Measurements from ENCODE around the gene PCDHB15.
"Not testable (repeated sequence)": the region's sequence is repeated elsewhere in the genome, so short reads cannot be mapped to it uniquely, and the experiment has no call there.

Gene PCDHB15

GRCh38 chr5:141223112-141223783, 21.9 kb upstream of the PCDHB15 start, which contains the start of gene PCDHB14:
TSS of gene PCDHB14 (plus strand) at chr5:141223343. CDS start at chr5:141223506, 163 bp downstream.
- TF ChIP-seq NFRKB (IDR thresholded peaks at IDR 0.05) = no peak
- no peak for TF ChIP-seq SUZ12 (IDR thresholded peaks at IDR 0.05)
- no peak for TF ChIP-seq ARNT (IDR thresholded peaks at IDR 0.05)
- TF ChIP-seq FOXK2 (IDR thresholded peaks at IDR 0.05) = no peak
- TF ChIP-seq BHLHE40 (IDR thresholded peaks at IDR 0.05; ENCODE audit: borderline replicate concordance) = no peak
- TF ChIP-seq LEF1 (IDR thresholded peaks at IDR 0.05; ENCODE audit: borderline replicate concordance) = no peak
- TF ChIP-seq L3MBTL2 (conservative IDR thresholded peaks at IDR 0.05) = no peak
- no peak for TF ChIP-seq ZNF384 (IDR thresholded peaks at IDR 0.05)
- no peak for TF ChIP-seq TARDBP (IDR thresholded peaks at IDR 0.05)
- no peak for TF ChIP-seq CTBP1 (IDR thresholded peaks at IDR 0.05; ENCODE audit: borderline replicate concordance)
- no peak for TF ChIP-seq ELF4 (IDR thresholded peaks at IDR 0.05)
- ChIA-PET POLR2A (interaction anchor here (0.8 kb wide), 1 partner anchor 341 kb away, joined by 3 read pairs; no protein-coding TSS in a partner anchor), CTCF (interaction anchor here (0.6 to 2.6 kb wide), 18 partner anchors 11 to 440 kb away, joined by 3 to 23 read pairs (median 4); partner anchors contain the start of genes PCDHB10, PCDHB11, PCDHB15 and PCDHGA11)
- DNase-seq (ENCODE audit: extremely low spot score) = peak; percentile 46

DNA sequence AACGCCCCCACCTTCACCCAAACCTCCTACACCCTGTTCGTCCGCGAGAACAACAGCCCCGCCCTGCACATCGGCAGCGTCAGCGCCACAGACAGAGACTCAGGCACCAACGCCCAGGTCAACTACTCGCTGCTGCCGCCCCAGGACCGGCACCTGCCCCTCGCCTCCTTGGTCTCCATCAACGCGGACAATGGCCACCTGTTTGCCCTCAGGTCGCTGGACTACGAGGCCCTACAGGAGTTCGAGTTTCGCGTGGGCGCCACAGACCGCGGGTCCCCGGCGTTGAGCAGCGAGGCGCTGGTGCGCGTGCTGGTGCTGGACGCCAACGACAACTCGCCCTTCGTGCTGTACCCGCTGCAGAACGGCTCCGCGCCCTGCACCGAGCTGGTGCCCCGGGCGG, 20.4 kb upstream of the PCDHB15 start:
- POLR2A ChIA-PET; CTCF ChIA-PET; DNase-seq (ENCODE audit: extremely low spot score): not testable (repeated sequence)

GRCh38 chr5:141225421-141225820, 19.8 kb upstream of the PCDHB15 start:
- DNase-seq (ENCODE audit: extremely low spot score); POLR2A ChIA-PET; CTCF ChIA-PET: not testable (repeated sequence)

GRCh38 chr5:141234109-141234667, 11.0 kb upstream of the PCDHB15 start:
- ChIA-PET POLR2A (no interaction called here), CTCF (interaction anchor here (0.6 to 1.7 kb wide), 17 partner anchors 11 to 1397 kb away, joined by 3 to 8 read pairs (median 4); partner anchors contain the start of genes PCDHB10, PCDHB14, PCDHB15 and PCDHB16)
- no peak for DNase-seq (ENCODE audit: extremely low spot score)
- TF ChIP-seq FOXK2 (IDR thresholded peaks at IDR 0.05) = no peak
- no peak for TF ChIP-seq NFRKB (IDR thresholded peaks at IDR 0.05)
- TF ChIP-seq BHLHE40 (IDR thresholded peaks at IDR 0.05; ENCODE audit: borderline replicate concordance) = no peak
- no peak for TF ChIP-seq CTBP1 (IDR thresholded peaks at IDR 0.05; ENCODE audit: borderline replicate concordance)
- TF ChIP-seq, protein P1, sequence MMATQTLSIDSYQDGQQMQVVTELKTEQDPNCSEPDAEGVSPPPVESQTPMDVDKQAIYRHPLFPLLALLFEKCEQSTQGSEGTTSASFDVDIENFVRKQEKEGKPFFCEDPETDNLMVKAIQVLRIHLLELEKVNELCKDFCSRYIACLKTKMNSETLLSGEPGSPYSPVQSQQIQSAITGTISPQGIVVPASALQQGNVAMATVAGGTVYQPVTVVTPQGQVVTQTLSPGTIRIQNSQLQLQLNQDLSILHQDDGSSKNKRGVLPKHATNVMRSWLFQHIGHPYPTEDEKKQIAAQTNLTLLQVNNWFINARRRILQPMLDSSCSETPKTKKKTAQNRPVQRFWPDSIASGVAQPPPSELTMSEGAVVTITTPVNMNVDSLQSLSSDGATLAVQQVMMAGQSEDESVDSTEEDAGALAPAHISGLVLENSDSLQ (IDR thresholded peaks at IDR 0.05) = no peak
- TF ChIP-seq HDGF (IDR thresholded peaks at IDR 0.05; ENCODE audit: borderline replicate concordance) = no peak
- TF ChIP-seq SP1 (IDR thresholded peaks at IDR 0.05) = no peak
- TF ChIP-seq ZNF384 (IDR thresholded peaks at IDR 0.05) = no peak
- TF ChIP-seq FOXM1 (IDR thresholded peaks at IDR 0.05; ENCODE audit: borderline replicate concordance) = no peak

- POLR2A ChIA-PET; DNase-seq (ENCODE audit: extremely low spot score); CTCF ChIA-PET: not testable (repeated sequence)
Measured at GRCh38 chr5:141235922-141236321, 9.3 kb upstream of the PCDHB15 start.

DNA sequence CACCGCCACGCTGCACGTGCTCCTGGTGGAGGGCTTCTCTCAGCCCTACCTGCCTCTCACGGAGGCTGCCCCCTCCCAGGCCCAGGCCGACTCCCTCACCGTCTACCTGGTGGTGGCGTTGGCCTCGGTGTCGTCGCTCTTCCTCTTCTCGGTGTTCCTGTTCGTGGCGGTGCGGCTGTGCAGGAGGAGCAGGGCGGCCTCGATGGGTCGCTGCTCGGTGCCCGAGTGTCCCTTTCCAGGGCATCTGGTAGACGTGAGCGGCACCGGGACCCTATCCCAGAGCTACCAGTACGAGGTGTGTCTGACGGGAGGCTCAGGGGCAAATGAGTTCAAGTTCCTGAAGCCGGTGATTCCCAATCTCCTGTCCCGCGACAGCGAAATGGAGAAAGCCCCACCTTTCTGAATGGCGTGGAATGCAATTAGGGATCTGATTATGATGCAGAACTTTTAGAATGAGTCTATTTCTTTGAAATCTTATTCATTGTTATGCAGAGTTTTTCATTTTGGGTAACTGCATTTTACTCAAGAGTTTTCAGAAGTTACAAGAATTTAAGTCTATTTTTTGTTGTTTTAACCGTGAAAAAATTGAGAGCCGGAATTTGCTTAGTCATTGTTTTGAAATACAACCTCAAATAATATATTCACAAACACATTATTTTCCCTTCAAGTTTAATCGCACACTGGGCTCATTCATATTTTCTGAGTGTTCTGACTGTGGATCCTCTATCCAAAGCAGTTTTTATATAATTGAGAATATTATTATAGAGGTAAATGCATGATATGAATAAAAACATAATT, 8.5 kb upstream of the PCDHB15 start:
- TF ChIP-seq, protein P1 (IDR thresholded peaks at IDR 0.05) = no peak
- TF ChIP-seq ZNF384 (IDR thresholded peaks at IDR 0.05) (no peak), SUZ12 (IDR thresholded peaks at IDR 0.05) (no peak), FOXM1 (IDR thresholded peaks at IDR 0.05; ENCODE audit: borderline replicate concordance) (no peak), CTBP1 (IDR thresholded peaks at IDR 0.05; ENCODE audit: borderline replicate concordance) (no peak), BHLHE40 (IDR thresholded peaks at IDR 0.05; ENCODE audit: borderline replicate concordance) (no peak), FOXA1 (IDR thresholded peaks at IDR 0.05) (no peak), L3MBTL2 (conservative IDR thresholded peaks at IDR 0.05) (no peak), ELF4 (IDR thresholded peaks at IDR 0.05) (no peak), SP1 (IDR thresholded peaks at IDR 0.05) (no peak), LEF1 (IDR thresholded peaks at IDR 0.05; ENCODE audit: borderline replicate concordance) (no peak), FOXK2 (IDR thresholded peaks at IDR 0.05) (no peak), NFRKB (IDR thresholded peaks at IDR 0.05) (no peak), HDGF (IDR thresholded peaks at IDR 0.05; ENCODE audit: borderline replicate concordance) (no peak), ARNT (IDR thresholded peaks at IDR 0.05) (no peak), TARDBP (IDR thresholded peaks at IDR 0.05) (no peak)
- ChIA-PET CTCF (no interaction called here), POLR2A (no interaction called here)
- no peak for DNase-seq (ENCODE audit: extremely low spot score)

- TF ChIP-seq FOXM1 (IDR thresholded peaks at IDR 0.05; ENCODE audit: borderline replicate concordance) = no peak
- TF ChIP-seq TARDBP (IDR thresholded peaks at IDR 0.05) = no peak
- TF ChIP-seq L3MBTL2 (conservative IDR thresholded peaks at IDR 0.05) = no peak
- TF ChIP-seq SP1 (IDR thresholded peaks at IDR 0.05) = no peak
- TF ChIP-seq ARNT (IDR thresholded peaks at IDR 0.05) = no peak
- no peak for TF ChIP-seq NFRKB (IDR thresholded peaks at IDR 0.05)
- CTCF ChIA-PET = no interaction called here
- no peak for DNase-seq (ENCODE audit: extremely low spot score)
- POLR2A ChIA-PET = no interaction called here
Measured at GRCh38 chr5:141241496-141241895, 3.7 kb upstream of the PCDHB15 start.

- DNase-seq (ENCODE audit: extremely low spot score); CTCF ChIA-PET; POLR2A ChIA-PET: not testable (repeated sequence)
Measured at GRCh38 chr5:141246971-141247370, 1.8 kb downstream of the PCDHB15 start.

DNA sequence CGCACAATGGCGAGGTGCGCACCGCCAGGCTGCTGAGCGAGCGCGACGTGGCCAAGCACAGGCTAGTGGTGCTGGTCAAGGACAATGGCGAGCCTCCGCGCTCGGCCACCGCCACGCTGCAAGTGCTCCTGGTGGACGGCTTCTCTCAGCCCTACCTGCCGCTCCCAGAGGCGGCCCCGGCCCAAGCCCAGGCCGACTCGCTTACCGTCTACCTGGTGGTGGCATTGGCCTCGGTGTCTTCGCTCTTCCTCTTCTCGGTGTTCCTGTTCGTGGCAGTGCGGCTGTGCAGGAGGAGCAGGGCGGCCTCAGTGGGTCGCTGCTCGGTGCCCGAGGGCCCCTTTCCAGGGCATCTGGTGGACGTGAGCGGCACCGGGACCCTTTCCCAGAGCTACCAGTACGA, 2.2 kb downstream of the PCDHB15 start:
- POLR2A ChIA-PET; DNase-seq (ENCODE audit: extremely low spot score); CTCF ChIA-PET: not testable (repeated sequence)

Data from HEK293T (cell line).